AG10803 (cell line): ENCODE data around the gene SNX9.
A peak's percentile ranks its signal among the peaks of the same experiment; 100 is the strongest.

Source experiments
- DNase-seq: peaks from one replicate; pipeline ENCODE4 v3.0.0; 2010; ENCODE audit warnings: low read depth
- H3K4me3 ChIP-seq: 2 replicates; pipeline ENCODE4 v1.5.1; 2011; ENCODE audit warnings: mild to moderate bottlenecking, low read length, control low read depth
- TF ChIP-seq, protein P1 (sequence below): conservative IDR thresholded peaks from 2 replicates; pipeline ENCODE4 v1.5.1; 2011; ENCODE audit warnings: mild to moderate bottlenecking, low read length, control low read depth, inconsistent platforms

SNX9 gene

DNA sequence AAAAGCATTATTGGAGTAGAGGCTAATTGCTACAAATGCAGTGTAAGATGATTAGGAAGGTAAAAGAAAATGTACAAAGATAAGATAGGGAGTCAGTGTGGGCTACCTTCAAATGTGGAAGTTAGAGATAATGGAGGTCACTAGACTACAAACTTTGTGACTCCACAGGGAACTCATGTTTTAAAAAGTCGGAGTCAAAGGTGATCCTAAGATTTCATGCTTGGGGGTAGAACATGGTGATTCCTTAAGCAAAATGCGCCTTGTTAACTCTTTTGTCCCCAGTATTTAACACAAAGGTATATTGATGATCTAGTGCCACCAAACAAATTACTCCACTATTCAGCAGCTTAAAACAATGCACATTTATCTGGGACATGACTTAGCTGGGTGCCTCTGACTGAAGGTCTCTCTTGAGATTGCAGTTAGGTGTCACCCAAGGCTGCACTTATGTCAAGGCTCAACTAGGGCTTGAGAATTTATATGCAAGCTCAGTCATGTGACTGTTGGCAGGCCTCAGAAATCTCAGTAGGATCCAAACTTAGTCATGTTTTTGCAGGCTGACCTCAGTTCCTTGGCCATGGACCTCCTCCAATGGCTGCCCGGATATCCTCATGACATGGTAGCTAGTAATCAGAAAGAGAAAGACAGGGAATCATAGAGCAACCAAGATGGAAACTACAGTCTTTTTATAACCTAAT is 11.4 kb upstream of the SNX9 start:
- TF ChIP-seq, protein P1, sequence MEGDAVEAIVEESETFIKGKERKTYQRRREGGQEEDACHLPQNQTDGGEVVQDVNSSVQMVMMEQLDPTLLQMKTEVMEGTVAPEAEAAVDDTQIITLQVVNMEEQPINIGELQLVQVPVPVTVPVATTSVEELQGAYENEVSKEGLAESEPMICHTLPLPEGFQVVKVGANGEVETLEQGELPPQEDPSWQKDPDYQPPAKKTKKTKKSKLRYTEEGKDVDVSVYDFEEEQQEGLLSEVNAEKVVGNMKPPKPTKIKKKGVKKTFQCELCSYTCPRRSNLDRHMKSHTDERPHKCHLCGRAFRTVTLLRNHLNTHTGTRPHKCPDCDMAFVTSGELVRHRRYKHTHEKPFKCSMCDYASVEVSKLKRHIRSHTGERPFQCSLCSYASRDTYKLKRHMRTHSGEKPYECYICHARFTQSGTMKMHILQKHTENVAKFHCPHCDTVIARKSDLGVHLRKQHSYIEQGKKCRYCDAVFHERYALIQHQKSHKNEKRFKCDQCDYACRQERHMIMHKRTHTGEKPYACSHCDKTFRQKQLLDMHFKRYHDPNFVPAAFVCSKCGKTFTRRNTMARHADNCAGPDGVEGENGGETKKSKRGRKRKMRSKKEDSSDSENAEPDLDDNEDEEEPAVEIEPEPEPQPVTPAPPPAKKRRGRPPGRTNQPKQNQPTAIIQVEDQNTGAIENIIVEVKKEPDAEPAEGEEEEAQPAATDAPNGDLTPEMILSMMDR: no peak
- DNase-seq: no peak
- H3K4me3 ChIP-seq: no peak overlapping the region

DNA sequence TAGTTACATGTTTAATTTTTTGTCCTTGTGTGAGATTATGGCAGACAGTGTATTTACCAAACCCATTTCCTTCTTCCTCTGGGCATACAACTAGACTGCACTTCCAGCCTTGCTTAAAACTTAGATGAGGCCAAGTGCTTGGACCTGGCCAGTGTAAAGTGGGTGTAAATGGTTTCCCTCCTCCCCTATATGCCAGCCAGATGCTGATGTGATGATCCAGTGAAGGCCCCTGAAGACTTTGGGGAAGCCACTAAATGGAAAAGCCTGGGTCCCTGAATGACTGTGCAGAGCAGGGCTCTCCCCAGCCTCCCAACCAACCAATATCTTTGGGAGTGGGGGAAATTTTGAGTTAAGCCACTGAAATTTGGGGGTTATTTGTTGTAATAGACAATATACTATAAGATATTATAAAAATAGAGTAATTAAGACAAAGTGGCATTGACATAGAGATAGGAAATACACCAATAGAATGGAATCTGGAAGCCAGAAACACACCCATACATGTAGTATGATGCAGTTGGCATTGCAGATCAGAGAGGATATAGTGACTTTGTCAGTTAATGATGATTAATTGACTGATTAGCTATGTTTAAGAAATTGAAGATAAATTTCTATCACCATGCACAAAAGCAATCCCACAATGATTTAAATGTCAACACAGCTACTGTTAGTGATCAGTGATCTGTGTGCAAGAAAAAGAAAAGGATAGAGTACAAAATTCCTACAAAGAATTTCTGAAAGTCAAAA is 10.4 kb upstream of the SNX9 start:
- TF ChIP-seq, protein P1: no peak
- no peak overlapping the region for H3K4me3 ChIP-seq
- DNase-seq: no peak

DNA sequence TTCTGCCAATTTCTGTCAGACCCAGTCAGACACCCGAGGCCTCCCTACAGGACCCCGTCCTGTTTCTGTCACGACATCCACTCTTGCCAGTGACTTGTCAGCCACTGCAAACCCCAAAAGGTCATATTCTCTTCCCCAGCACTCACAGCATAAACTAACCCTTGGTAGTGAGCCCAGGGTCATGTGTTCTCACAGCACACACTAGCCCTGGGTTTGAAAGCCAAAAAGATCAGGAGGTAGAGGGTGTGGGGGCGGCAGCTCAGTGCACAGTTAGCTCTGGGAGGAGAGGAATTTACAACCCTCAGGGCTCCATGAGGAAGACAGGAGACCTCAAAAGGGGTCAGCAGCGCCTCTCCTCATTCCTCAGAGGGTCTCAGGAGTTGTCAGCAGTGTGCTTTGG is 9.9 kb upstream of the SNX9 start:
- TF ChIP-seq, protein P1: no peak
- no peak overlapping the region for H3K4me3 ChIP-seq
- DNase-seq: no peak

DNA sequence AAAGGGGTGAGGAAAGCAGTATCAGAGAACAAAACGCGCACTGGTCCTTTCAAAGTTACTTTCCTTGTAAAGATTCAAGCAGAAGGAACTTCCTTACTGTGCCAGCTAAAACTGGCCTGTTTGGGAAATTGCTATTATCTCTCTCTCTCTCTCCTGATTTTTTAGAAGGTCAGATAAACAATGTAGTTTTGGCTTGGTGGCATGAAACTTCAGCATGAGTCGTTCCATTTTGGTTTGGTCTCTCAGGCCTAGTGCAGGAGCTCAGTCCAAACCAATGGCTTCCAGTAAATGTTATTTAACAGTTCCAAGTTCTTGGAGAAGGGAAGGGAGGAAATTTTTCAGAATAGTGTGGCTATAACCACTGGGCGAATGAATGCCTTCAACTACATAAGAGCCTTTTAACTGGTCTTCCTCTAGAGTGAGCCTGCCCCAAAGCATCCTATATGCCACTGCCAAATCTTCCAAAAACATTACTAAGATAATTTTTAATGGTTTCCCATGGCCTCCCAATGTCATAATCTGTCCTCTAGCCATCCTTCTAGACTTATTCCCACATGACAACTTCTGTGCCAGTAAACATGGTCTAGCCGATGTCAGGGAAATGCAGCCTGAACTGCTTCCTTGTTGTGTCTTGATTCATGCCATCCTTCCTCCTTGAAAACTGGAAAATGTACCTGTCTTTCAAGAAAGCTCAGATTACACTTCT is 9.1 kb upstream of the SNX9 start:
- no peak overlapping the region for H3K4me3 ChIP-seq
- DNase-seq: peak; percentile 92
- TF ChIP-seq, protein P1: no peak

DNA sequence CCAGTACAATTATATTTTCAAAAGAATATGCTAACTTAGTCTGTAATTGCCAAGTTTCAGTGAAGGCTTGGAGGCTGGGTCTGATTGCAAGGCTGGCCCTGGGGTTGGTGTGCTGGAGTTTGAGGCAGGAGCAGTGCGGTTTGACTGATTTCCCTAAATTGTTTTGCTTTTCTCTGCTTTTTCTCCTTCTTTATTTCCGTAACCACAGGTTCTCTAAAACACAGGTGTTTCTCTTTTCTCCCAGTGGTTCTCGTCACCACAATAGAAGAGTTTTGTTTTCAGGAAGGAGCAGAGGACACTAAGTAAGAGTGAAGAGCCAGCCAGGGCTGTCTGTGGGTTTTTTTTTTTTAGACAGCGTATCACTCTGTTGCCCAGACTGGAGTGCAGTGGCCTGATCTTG is 8.2 kb upstream of the SNX9 start:
- TF ChIP-seq, protein P1: no peak
- no peak overlapping the region for H3K4me3 ChIP-seq
- DNase-seq: no peak

DNA sequence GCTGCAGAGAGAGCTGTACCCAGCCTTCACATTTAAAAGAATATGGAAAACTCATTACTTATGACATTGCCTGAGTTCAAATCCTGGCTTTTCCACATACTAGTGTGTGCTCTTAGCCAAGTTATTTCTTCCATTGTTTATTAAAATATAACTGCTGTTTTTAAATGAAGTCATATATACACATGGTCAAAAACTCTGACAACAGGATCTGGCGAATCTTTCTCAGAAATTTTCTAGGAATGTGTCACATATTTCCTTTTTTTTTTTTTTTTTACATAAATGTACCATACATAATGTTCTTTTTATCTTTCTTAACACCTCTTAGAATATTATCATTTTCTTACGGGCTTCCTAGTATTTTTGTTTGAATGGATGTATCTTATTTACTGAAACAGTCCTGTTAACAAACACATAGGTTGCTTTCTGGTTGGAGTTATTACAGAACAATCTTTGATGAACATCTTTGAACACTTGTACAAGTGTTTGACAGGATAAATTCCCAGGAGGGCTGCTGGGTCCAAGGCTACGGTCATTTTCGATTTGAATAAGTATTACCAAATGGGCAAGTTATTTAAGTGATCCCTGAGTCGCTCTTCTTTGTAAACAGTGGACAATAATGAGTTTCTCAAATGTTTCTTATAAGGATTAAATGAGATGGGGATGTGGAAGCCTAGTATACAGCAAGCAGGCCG is 1.6 kb upstream of the SNX9 start:
- no peak for DNase-seq
- TF ChIP-seq, protein P1: no peak
- no peak overlapping the region for H3K4me3 ChIP-seq
